ENCODE data around the gene GALM. TPM values are rescaled to one million over a fixed set of nuclear protein-coding genes. Genes with fewer than 3 reads are reported as not detected.
"Not testable (repeated sequence)": the region's sequence is repeated elsewhere in the genome, so short reads cannot be mapped to it uniquely, and the experiment has no call there.

Gene GALM
- total RNA-seq, 1 donor from 2014 or later = 77.0 TPM

DNA sequence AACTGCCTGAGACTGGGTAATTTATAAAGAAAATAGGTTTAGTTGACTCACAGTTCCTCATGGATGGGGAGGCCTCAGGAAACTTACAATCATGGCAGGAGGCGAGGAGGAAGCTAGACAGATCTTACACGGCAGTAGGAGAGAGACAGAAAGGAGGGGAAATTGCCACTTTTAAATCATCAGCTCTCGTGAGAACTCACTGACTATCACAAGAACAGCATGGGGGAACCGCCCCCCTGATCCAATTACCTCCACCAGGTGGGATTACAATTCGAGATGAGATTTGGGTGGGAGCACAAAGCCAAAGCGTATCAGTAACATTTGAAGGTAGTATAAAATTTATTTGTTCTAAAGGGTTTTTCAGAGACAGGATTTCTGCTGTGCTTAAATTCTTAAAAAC lies 5.4 kb downstream of the GALM start:
- no peak for DNase-seq (ENCODE audit: low spot score)
- Mint-ChIP-seq H3K4me1 (ENCODE audit: low read depth) (peaks cover 70% of the 10 kb centered on the region), H3K27ac (peak overlapping the region; percentile 84), H3K27me3 (ENCODE audit: insufficient read depth) (no peaks in the 10 kb centered on the region), H3K9me3 (no peaks in the 10 kb centered on the region), H3K4me3 (peak overlapping the region; percentile 62), H3K36me3 (ENCODE audit: low read depth) (peaks cover 45% of the 10 kb centered on the region)
- intact Hi-C loops (cut with micrococcal nuclease) = no loop called here

DNA sequence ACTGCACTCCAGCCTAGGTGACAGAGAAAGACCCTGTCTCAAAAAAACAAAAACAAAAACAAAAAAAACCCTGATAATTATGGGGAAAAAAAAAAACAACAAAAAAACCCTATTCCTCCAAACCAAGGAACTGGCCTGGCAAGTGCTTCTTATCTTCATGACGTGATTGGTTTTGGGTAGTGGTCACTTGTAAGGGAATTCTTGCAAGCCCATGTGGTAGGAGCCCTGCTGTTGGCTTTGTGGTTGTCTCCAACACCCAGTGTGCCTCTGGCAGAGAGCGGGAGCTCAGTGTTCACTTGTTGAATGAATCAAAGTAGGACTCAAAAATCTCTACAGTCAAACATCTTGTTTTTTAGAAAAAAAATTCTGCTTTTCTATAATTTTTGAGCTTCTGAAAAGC lies 6.0 kb downstream of the GALM start:
- Mint-ChIP-seq H3K4me3 (no peak overlapping the region), H3K4me1 (ENCODE audit: low read depth) (peaks cover 72% of the 10 kb centered on the region), H3K27ac (peak overlapping the region; percentile 73), H3K9me3 (no peaks in the 10 kb centered on the region), H3K27me3 (ENCODE audit: insufficient read depth) (no peaks in the 10 kb centered on the region), H3K36me3 (ENCODE audit: low read depth) (peaks cover 48% of the 10 kb centered on the region)
- intact Hi-C loops (cut with micrococcal nuclease) = no loop called here
- DNase-seq (ENCODE audit: low spot score) = no peak

DNA sequence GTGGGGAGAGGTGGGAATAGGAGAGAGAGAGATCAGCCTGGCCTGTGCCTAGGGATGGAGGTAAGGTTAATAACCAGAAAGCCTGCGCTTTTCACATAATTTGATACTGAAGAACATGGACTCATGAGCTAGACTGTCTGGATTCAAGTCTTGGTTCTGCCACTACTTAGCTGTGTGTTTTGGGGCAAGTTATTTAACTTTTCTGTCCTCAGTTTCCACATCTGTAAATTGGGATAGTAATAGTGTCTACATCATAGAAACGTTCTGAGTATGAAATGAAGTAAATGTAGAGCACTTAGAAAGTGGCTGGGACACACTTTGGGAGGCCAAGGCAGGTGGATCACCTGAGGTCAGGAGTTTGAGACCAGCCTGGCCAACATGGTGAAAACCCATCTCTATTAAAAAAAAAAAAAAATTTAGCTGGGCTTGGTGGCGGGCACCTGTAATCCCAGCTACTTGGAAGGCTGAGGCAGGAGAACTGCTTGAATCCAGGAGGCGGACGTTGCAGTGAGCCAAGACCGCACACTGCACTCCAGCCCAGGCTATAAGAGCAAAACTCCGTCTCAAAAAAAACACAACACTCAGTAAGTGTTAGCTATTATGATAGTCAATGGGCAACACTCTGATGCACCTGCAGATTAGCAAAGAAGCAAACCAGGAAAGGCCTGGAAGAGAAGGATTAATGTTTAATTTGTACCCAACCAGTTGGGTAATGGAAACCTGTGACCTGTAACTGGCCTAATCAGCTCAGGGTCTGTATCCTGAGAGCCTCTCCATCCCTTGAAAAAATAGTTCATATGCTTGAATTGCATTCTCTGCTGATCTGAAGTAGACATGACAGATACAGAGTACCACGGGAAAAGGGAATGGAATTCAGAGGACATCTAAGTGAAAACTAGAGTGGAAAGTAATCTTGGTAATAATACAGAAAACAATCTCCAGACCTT lies 6.8 kb downstream of the GALM start:
- H3K27ac Mint-ChIP-seq = peak overlapping the region; percentile 73
- H3K27me3 Mint-ChIP-seq (ENCODE audit: insufficient read depth) = no peaks in the 10 kb centered on the region
- peaks cover 54% of the 10 kb centered on the region for H3K36me3 Mint-ChIP-seq (ENCODE audit: low read depth)
- DNase-seq (ENCODE audit: low spot score) = no peak
- intact Hi-C loops (cut with micrococcal nuclease) = no loop called here
- no peaks in the 10 kb centered on the region for H3K9me3 Mint-ChIP-seq
- no peak overlapping the region for H3K4me3 Mint-ChIP-seq
- peaks cover 72% of the 10 kb centered on the region for H3K4me1 Mint-ChIP-seq (ENCODE audit: low read depth)

DNA sequence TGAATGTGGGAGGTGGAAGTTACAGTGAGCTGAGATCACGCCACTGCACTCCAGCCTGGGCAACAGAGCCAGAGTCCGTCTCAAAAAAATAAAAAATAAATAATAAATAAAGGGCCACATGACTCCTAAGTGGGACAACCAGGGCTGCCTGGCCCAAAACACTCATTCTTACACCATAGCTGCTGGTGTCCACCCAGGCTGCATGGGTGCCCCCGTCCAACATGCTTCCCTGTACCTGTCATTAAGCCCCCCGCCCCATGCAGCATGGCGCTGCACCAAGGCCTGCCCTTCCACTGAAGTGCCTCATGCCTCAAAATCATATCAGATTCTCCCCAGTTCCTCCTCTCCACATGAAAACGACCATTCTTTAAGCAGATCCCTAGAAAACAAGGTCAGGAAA lies 10.8 kb downstream of the GALM start:
- Mint-ChIP-seq H3K36me3 (ENCODE audit: low read depth) (peaks cover 58% of the 10 kb centered on the region), H3K4me3 (no peak overlapping the region), H3K4me1 (ENCODE audit: low read depth) (peaks cover 57% of the 10 kb centered on the region), H3K27me3 (ENCODE audit: insufficient read depth) (no peaks in the 10 kb centered on the region), H3K27ac (peak overlapping the region; percentile 61), H3K9me3 (no peaks in the 10 kb centered on the region)
- intact Hi-C loops (cut with micrococcal nuclease) = no loop called here
- DNase-seq (ENCODE audit: low spot score) = no peak

DNA sequence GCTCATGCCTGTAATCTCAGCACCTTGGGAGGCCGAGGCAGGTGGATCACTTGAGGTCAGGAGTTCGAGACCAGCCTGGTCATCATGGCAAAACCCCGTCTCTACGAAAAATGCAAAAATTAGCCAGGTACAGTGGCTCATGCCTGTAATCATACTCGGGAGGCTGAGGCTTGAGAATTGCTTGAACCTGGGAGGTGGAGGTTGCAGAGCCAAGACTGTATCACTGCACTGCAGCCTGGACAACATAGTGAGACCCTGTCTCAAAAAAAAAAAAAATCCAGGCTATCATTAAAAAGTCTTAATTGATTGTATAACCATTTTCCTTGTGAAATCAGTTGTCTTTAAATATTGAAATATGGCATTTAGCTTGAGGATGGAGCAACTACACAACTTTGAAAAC lies 15.0 kb downstream of the GALM start:
- not testable (repeated sequence) for H3K27ac Mint-ChIP-seq

DNA sequence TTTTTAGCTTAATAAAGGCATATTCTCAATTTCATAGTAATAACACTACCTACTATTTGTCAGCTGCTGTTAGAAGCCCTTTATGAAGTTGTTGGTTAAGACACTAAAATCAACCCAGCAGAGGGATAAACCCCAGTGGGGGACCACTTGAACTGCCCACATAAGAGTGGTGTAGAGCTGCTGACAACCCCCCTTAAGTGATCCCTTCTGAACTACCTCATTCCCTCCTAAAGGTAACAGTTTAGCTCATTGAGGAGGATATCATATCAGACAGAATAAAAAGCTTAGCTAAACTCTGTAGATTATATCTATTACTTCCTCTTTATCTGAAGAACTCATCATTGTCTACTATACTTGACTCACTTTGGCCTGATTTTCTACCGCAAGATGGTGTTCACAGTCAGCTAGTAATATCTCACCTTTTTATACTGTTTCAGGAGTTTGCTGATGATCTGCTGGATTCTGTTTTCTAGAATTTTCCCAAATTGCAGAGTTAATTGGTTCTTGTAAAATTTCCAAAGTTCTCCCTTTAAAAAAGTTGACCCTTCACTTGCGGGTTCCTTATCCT lies 16.2 kb downstream of the GALM start:
- no peak for DNase-seq (ENCODE audit: low spot score)
- H3K27ac Mint-ChIP-seq = peak overlapping the region; percentile 77
- H3K36me3 Mint-ChIP-seq (ENCODE audit: low read depth) = peaks cover 77% of the 10 kb centered on the region

More for the DNA sequence above, 15.0 kb downstream of the GALM start:
- H3K4me1 Mint-ChIP-seq (ENCODE audit: low read depth) = peaks cover 63% of the 10 kb centered on the region
- DNase-seq (ENCODE audit: low spot score); H3K4me3 Mint-ChIP-seq; H3K27me3 Mint-ChIP-seq (ENCODE audit: insufficient read depth); H3K9me3 Mint-ChIP-seq: not testable (repeated sequence)
- intact Hi-C loops (cut with micrococcal nuclease) = loop anchor here (5.0 kb wide), 2 partner anchors 41 to 79 kb away; partner anchors contain the start of gene HNRNPLL
- H3K36me3 Mint-ChIP-seq (ENCODE audit: low read depth) = peaks cover 75% of the 10 kb centered on the region

DNA sequence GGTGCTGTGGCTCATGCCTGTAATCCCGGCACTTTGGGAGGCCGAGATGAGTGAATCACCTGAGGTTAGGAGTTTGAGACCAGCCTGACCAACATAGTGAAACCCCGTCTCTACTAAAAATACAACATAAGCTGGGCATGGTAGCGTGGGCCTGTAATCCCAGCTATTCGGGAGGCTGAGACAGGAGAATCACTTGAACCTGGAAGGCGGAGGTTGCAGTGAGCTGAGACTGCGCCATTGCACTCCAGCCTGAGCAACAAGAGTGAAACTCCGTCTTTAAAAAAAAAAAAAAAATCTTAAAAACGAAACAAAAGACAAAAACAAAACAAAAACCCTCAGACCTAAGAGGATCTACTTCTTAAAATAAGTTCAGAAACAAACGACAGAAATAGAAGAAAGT lies 16.7 kb downstream of the GALM start:
- Mint-ChIP-seq H3K36me3 (ENCODE audit: low read depth) (peaks cover 76% of the 10 kb centered on the region), H3K4me3 (peak overlapping the region; percentile 61), H3K27ac (peak overlapping the region; percentile 77), H3K4me1 (ENCODE audit: low read depth) (peaks cover 50% of the 10 kb centered on the region)
- H3K9me3 Mint-ChIP-seq; H3K27me3 Mint-ChIP-seq (ENCODE audit: insufficient read depth); DNase-seq (ENCODE audit: low spot score): not testable (repeated sequence)
- intact Hi-C loops (cut with micrococcal nuclease) = loop anchor here (1.0 to 5.0 kb wide), 4 partner anchors 9 to 80 kb away; partner anchors contain the start of gene HNRNPLL

More for the DNA sequence above, 16.2 kb downstream of the GALM start:
- Mint-ChIP-seq H3K4me1 (ENCODE audit: low read depth) (peaks cover 56% of the 10 kb centered on the region), H3K9me3 (no peaks in the 10 kb centered on the region), H3K4me3 (no peak overlapping the region), H3K27me3 (ENCODE audit: insufficient read depth) (no peaks in the 10 kb centered on the region)
- intact Hi-C loops (cut with micrococcal nuclease) = loop anchor here (1.0 to 5.0 kb wide), 4 partner anchors 9 to 80 kb away; partner anchors contain the start of gene HNRNPLL

DNA sequence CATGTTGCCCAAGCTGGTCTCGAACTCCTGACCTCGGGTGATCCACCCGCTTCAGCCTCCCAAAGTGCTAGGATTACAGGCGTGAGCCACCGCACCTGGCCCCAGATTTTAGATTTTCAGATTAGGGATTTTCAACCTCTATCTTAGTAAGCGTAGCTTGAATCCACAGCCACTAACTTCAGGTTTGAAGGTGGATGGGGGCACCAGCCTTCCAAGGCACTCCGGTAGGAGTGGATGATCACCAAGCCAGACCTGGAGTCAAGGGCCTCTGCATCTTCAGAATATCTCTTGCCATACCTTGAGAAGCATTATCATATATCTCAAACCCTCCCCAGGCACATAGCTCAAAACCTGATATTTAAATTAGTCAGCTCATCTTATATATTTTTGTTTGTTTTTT lies 17.9 kb downstream of the GALM start:
- H3K9me3 Mint-ChIP-seq = no peaks in the 10 kb centered on the region
- H3K4me1 Mint-ChIP-seq (ENCODE audit: low read depth) = peaks cover 45% of the 10 kb centered on the region
- peak overlapping the region; percentile 12 for H3K27ac Mint-ChIP-seq
- no peak overlapping the region for H3K4me3 Mint-ChIP-seq
- H3K27me3 Mint-ChIP-seq (ENCODE audit: insufficient read depth) = no peaks in the 10 kb centered on the region
- H3K36me3 Mint-ChIP-seq (ENCODE audit: low read depth) = peaks cover 70% of the 10 kb centered on the region
- intact Hi-C loops (cut with micrococcal nuclease) = loop anchor here (5.0 kb wide), 2 partner anchors 39 to 81 kb away; partner anchors contain the start of gene HNRNPLL
- no peak for DNase-seq (ENCODE audit: low spot score)

DNA sequence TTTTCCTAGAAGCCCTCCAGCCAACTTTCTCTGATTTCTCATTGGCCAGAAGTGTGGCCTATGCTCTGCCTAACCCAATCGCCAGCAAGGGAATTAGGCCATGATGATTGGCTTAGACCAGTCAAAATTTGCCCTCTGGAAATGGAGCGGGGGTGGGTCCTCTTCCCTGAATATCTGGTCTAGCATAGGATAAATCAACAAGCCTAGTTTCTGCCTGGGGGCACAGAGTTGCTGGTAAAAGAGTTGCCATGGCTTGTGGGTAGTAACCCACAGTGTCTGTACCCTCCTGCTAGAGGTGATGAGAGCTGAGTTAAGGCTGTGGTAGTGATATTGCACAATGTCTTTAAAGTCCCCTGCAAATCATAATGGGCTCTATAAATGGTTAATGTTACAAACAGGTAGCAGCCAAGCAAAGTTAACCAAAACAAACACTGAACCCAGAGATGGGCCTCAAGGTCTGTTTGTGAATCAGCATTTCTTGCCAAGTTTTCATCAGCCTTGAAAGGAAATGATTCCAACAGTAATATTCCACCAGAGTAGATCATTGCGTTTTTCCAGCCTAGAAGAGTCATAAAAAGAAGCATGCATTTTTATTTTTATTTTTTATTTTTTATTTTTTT lies 19.3 kb downstream of the GALM start:
- H3K27me3 Mint-ChIP-seq (ENCODE audit: insufficient read depth) = no peaks in the 10 kb centered on the region
- peak overlapping the region; percentile 73 for H3K27ac Mint-ChIP-seq
- H3K4me3 Mint-ChIP-seq = no peak overlapping the region
- H3K9me3 Mint-ChIP-seq = no peaks in the 10 kb centered on the region
- peaks cover 72% of the 10 kb centered on the region for H3K36me3 Mint-ChIP-seq (ENCODE audit: low read depth)
- peaks cover 49% of the 10 kb centered on the region for H3K4me1 Mint-ChIP-seq (ENCODE audit: low read depth)
- intact Hi-C loops (cut with micrococcal nuclease) = no loop called here
- no peak for DNase-seq (ENCODE audit: low spot score)

DNA sequence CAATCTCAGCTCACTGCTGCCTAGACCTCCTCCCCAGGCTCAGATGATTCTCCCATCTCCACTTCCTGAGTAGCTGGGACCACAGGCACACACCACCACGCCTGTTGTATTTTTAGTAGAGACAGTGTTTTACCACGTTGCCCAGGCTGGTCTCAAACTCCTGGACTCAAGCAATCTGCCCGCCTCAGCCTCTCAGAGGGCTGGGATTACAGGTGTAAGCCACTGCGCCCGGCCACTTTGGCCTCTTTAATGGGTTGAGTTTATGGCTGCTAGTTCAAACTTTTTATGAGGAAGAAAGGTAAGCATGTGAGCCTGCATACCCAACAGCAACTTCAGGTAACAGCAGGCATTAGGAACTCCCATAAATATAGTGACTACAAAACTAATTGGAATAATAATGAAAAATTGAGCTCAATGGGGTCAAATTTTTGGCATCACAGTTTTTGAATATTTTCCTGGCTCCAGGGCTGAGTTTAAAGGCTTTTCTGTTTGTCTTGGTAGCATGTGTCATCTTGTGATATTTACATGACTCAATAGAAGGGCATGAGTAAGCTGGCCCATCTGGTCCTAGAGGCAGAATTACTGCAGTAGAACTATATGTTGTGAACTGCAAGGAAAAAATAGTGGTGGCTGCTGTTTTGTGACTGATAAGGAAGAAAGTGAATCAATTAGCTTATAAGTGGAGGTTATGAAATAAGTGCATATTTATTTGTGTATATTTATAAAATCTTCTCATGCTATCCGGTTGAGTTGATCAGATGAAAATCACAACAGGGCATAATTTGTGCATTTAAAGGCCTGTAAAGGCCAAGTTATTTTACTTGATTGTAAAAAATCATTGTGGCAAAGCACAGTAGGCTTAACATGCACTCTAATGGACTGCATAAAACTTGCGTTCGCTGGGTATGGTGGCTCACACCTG lies 24.8 kb downstream of the GALM start:
- H3K9me3 Mint-ChIP-seq = no peaks in the 10 kb centered on the region
- DNase-seq (ENCODE audit: low spot score) = no peak
- H3K4me1 Mint-ChIP-seq (ENCODE audit: low read depth) = peaks cover 48% of the 10 kb centered on the region
- no peak overlapping the region for H3K4me3 Mint-ChIP-seq
- H3K27me3 Mint-ChIP-seq (ENCODE audit: insufficient read depth) = no peaks in the 10 kb centered on the region
- intact Hi-C loops (cut with micrococcal nuclease) = loop anchor here (1.0 to 2.0 kb wide), 5 partner anchors 8 to 32 kb away; no protein-coding TSS in a partner anchor
- H3K36me3 Mint-ChIP-seq (ENCODE audit: low read depth) = peaks cover 56% of the 10 kb centered on the region
- peak overlapping the region; percentile 89 for H3K27ac Mint-ChIP-seq

DNA sequence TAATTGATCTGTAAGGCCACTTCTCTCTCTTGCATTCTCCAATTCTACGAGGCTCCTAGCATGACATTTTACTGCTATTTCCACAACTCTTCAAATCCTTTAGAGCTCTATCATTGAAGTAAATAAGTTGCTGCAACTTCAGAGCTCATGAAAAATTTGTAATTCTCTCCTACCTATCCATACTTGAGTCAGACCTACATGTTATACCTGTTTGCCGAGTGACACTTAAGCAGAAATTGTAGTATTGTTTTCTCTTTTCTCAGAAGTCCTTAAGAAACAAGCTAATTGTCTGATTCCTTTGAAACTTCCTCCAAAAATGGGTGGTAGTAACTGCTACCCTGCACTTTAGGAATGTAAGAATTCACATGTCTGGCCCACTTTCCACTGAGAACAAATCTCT lies 26.1 kb downstream of the GALM start:
- Mint-ChIP-seq H3K36me3 (ENCODE audit: low read depth) (peaks cover 53% of the 10 kb centered on the region), H3K9me3 (no peaks in the 10 kb centered on the region), H3K4me3 (no peak overlapping the region), H3K27me3 (ENCODE audit: insufficient read depth) (no peaks in the 10 kb centered on the region), H3K4me1 (ENCODE audit: low read depth) (peaks cover 51% of the 10 kb centered on the region), H3K27ac (peak overlapping the region; percentile 14)
- intact Hi-C loops (cut with micrococcal nuclease) = loop anchor here (1.0 to 2.0 kb wide), 5 partner anchors 8 to 31 kb away; no protein-coding TSS in a partner anchor
- no peak for DNase-seq (ENCODE audit: low spot score)

All from activated T-helper 1 cell treated with anti-CD3 and anti-CD28 coated beads, Interleukin-12 subunit alpha, Interleukin-12 subunit beta, Interleukin-2, Interleukin-4 antibody, amounts not matched to agents 30 ng/mL and 10 ng/mL and 1 ng/mL, durations not matched to agents 14 hours and 24 hours and 36 hours (primary cell).